PFSK-1 (cell line): ENCODE results near the gene FBLN2.
A peak's percentile ranks its signal among the peaks of the same experiment; 100 is the strongest.

Experiments used
- FOXP2 ChIP-seq: optimal IDR thresholded peaks from 2 replicates; pipeline ENCODE3; 2011; ENCODE audit warnings: borderline replicate concordance, control low read depth, inconsistent platforms; ENCODE audit not compliant: insufficient read depth; ENCODE audit errors: extremely low read length, extremely low read depth
- POLR2AphosphoS5 ChIP-seq: IDR thresholded peaks from 2 replicates; pipeline ENCODE4 v1.6.1; 2012; ENCODE audit warnings: low read depth, mild to moderate bottlenecking, control low read depth, low read length, moderate library complexity
- REST ChIP-seq, 2 experiments: IDR thresholded peaks; 2 replicates each; pipeline versions ENCODE4 v1.6.1 to v1.8.0; 2011 to 2012; ENCODE audit warnings: low read depth in 2 of 2, low read length in 2 of 2, control low read depth in 1 of 2, inconsistent platforms in 1 of 2, mild to moderate bottlenecking in 1 of 2, moderate library complexity in 1 of 2; ENCODE audit not compliant: insufficient read depth in 1 of 2
- SIN3A ChIP-seq: IDR thresholded peaks from 2 replicates; pipeline ENCODE4 v1.6.1; 2012; ENCODE audit warnings: mild to moderate bottlenecking, low read length, moderate library complexity, borderline replicate concordance; ENCODE audit not compliant: insufficient read depth
- TAF1 ChIP-seq: IDR thresholded peaks from 2 replicates; pipeline ENCODE4 v1.6.1; 2012; ENCODE audit warnings: low read length, control low read depth, borderline replicate concordance; ENCODE audit not compliant: insufficient read depth

The FBLN2 gene

GRCh38 chr3:13644341-13645117 is 95.6 kb downstream of the FBLN2 start:
- no peak for TF ChIP-seq TAF1
- TF ChIP-seq POLR2AphosphoS5 = no peak
- no peak for TF ChIP-seq SIN3A
- TF ChIP-seq FOXP2 = no peak
- no peak for TF ChIP-seq REST (IDR thresholded peaks at IDR 0.05; ENCODE audit: insufficient read depth in 1 of 2, low read depth in 2 of 2, low read length in 2 of 2)

- no peak for TF ChIP-seq FOXP2
- TF ChIP-seq POLR2AphosphoS5 = no peak
- no peak for TF ChIP-seq TAF1
- TF ChIP-seq SIN3A = no peak
- TF ChIP-seq REST (IDR thresholded peaks at IDR 0.05; ENCODE audit: insufficient read depth in 1 of 2, low read depth in 2 of 2, low read length in 2 of 2) = no peak
Measured at GRCh38 chr3:13645801-13646637, 97.1 kb downstream of the FBLN2 start.

- TF ChIP-seq TAF1 = no peak
- TF ChIP-seq SIN3A = no peak
- TF ChIP-seq REST (IDR thresholded peaks at IDR 0.05; ENCODE audit: insufficient read depth in 1 of 2, low read depth in 2 of 2, low read length in 2 of 2) = no peak
- no peak for TF ChIP-seq FOXP2
- no peak for TF ChIP-seq POLR2AphosphoS5
Measured at GRCh38 chr3:13647298-13648059, 98.6 kb downstream of the FBLN2 start.

- TF ChIP-seq REST (IDR thresholded peaks at IDR 0.05; ENCODE audit: insufficient read depth in 1 of 2, low read depth in 2 of 2, low read length in 2 of 2) (no peak), FOXP2 (peak; percentile 37)
Measured at GRCh38 chr3:13648060-13649001, 99.4 kb downstream of the FBLN2 start.
